Prostate gland (tissue), 2 donors: ENCODE measurements around the gene SFXN3.

Experiments used
- CTCF ChIP-seq, 4 experiments: fragments of 200-600 bp in 2 of 4; fragments of 450-650 bp in 2 of 4; sonication (generic) in 2 of 4; IDR thresholded peaks; 1 replicate in 3 of 4; 2 replicates in 1 of 4; pipeline ENCODE4 v1.5.1; 2016 to 2019; ENCODE audit warnings: antibody characterized with exemption in 4 of 4, mild to moderate bottlenecking in 2 of 4, moderate library complexity in 2 of 4
- POLR2A ChIP-seq: fragments of 450-650 bp; IDR thresholded peaks from one replicate; pipeline ENCODE4 v1.6.1; 2016; ENCODE audit warnings: antibody characterized with exemption, mild to moderate bottlenecking
- POLR2AphosphoS5 ChIP-seq: sonication (generic); formaldehyde crosslinking; IDR thresholded peaks from one replicate; pipeline ENCODE4 v1.6.1; 2017; ENCODE audit warnings: antibody characterized with exemption

- TF ChIP-seq CTCF (IDR thresholded peaks at IDR 0.05) = no peak
- TF ChIP-seq POLR2A = no peak
- TF ChIP-seq POLR2AphosphoS5 = no peak
These were observed 32.1 kb downstream of the SFXN3 start for GRCh38 chr10:101063050-101063525.
